ENCODE results near the gene HECTD2.

DNA sequence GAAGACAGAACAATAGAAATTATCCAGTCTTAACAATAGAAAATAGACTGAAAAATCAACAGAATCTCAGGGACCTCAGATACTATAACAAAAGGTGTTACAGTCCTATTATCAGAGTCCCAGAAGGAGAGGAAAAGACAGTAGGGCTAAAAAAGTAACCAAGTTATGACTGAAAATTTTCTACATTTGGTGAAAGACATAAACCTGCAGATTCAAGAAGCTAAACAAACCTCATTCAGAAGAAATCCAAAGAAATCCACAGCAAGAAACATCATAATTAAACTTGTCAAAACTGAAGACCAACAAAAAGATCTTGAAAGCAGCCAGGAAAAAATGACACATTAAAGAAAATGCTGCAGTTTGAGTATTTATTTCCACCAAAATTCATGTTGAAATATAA is 41.9 kb downstream of the HECTD2 start:
- TF ChIP-seq, protein P1, sequence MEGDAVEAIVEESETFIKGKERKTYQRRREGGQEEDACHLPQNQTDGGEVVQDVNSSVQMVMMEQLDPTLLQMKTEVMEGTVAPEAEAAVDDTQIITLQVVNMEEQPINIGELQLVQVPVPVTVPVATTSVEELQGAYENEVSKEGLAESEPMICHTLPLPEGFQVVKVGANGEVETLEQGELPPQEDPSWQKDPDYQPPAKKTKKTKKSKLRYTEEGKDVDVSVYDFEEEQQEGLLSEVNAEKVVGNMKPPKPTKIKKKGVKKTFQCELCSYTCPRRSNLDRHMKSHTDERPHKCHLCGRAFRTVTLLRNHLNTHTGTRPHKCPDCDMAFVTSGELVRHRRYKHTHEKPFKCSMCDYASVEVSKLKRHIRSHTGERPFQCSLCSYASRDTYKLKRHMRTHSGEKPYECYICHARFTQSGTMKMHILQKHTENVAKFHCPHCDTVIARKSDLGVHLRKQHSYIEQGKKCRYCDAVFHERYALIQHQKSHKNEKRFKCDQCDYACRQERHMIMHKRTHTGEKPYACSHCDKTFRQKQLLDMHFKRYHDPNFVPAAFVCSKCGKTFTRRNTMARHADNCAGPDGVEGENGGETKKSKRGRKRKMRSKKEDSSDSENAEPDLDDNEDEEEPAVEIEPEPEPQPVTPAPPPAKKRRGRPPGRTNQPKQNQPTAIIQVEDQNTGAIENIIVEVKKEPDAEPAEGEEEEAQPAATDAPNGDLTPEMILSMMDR (conservative IDR thresholded peaks at IDR 0.05; ENCODE audit: low read depth, low read length): no peak
- TF ChIP-seq EZH2 (IDR thresholded peaks at IDR 0.05; ENCODE audit: borderline replicate concordance, low read depth, low read length, poor library complexity, severe bottlenecking): no peak

All from A673 (cell line).